ENCODE results near the gene CCT5. TPM values are rescaled to one million over a fixed set of nuclear protein-coding genes. Genes with fewer than 3 reads are reported as not detected.

The CCT5 gene
- polyA plus RNA-seq, 1 donor (not counting 4 experiments of a cell fraction or from before 2014, with no cell fraction given), result 558 TPM

GRCh38 chr5:10202089-10202910 lies 47.8 kb upstream of the CCT5 start:
- H3K27ac ChIP-seq (ENCODE audit: control insufficient read depth, insufficient read depth, low read length), result no peak overlapping the region
- no peak overlapping the region for H2AFZ ChIP-seq (ENCODE audit: control insufficient read depth, low read length)
- H3K4me1 ChIP-seq (ENCODE audit: control insufficient read depth, extremely low read depth, insufficient read depth, low read length), result no peaks in the 10 kb centered on the region
- H3K4me2 ChIP-seq (ENCODE audit: control insufficient read depth, extremely low read depth, insufficient read depth, low read depth, low read length), result no peak overlapping the region
- DNase-seq (ENCODE audit: low read depth, low spot score), result no peak
- H3K9ac ChIP-seq (ENCODE audit: control insufficient read depth, extremely low read depth, insufficient read depth, low read length), result no peak overlapping the region
- no peaks in the 10 kb centered on the region for H4K20me1 ChIP-seq (ENCODE audit: control insufficient read depth, extremely low read depth, insufficient read depth, low read length)
- H3K4me3 ChIP-seq (ENCODE audit: control insufficient read depth in 2 of 3, extremely low read depth in 1 of 3, insufficient read depth in 2 of 3, low read depth in 1 of 3, low read length in 3 of 3), result no peak overlapping the region
- H3K79me2 ChIP-seq (ENCODE audit: control insufficient read depth, insufficient read depth, low read length), result no peaks in the 10 kb centered on the region
- H3K9me3 ChIP-seq (ENCODE audit: control insufficient read depth, low read depth, low read length), result no peaks in the 10 kb centered on the region
- H3K27me3 ChIP-seq (ENCODE audit: control insufficient read depth, extremely low read depth, insufficient read depth, low read length), result no peaks in the 10 kb centered on the region
- no peaks in the 10 kb centered on the region for H3K9me1 ChIP-seq (ENCODE audit: control insufficient read depth, extremely low read depth, insufficient read depth, low read length)
- no peaks in the 10 kb centered on the region for H3K36me3 ChIP-seq (ENCODE audit: control insufficient read depth in 2 of 2, extremely low read depth in 1 of 2, insufficient read depth in 2 of 2, low read length in 2 of 2)
- TF ChIP-seq EZH2 (IDR thresholded peaks at IDR 0.05; ENCODE audit: low read length) (no peak), CTCF (optimal IDR thresholded peaks at IDR 0.05 in 1 of 3, IDR thresholded peaks at IDR 0.05 in 1 of 3, conservative IDR thresholded peaks at IDR 0.05 in 1 of 3; ENCODE audit: extremely low read depth in 1 of 3, insufficient read depth in 2 of 3, low read length in 3 of 3) (no peak)
- no peak for FAIRE-seq
- dilution Hi-C loops (cut with MboI; ENCODE audit: extremely low pct_ligation_motif_present, low sequenced_read_pairs), result no loop called here

- FAIRE-seq, result no peak
- dilution Hi-C loops (cut with MboI; ENCODE audit: extremely low pct_ligation_motif_present, low sequenced_read_pairs), result no loop called here
- Histone ChIP-seq H3K4me2 (ENCODE audit: control insufficient read depth, extremely low read depth, insufficient read depth, low read depth, low read length) (no peak overlapping the region), H3K4me1 (ENCODE audit: control insufficient read depth, extremely low read depth, insufficient read depth, low read length) (no peaks in the 10 kb centered on the region), H3K36me3 (ENCODE audit: control insufficient read depth in 2 of 2, extremely low read depth in 1 of 2, insufficient read depth in 2 of 2, low read length in 2 of 2) (no peaks in the 10 kb centered on the region), H3K4me3 (ENCODE audit: control insufficient read depth in 2 of 3, extremely low read depth in 1 of 3, insufficient read depth in 2 of 3, low read depth in 1 of 3, low read length in 3 of 3) (no peak overlapping the region), H3K79me2 (ENCODE audit: control insufficient read depth, insufficient read depth, low read length) (no peaks in the 10 kb centered on the region), H3K9me3 (ENCODE audit: control insufficient read depth, low read depth, low read length) (no peaks in the 10 kb centered on the region), H3K9ac (ENCODE audit: control insufficient read depth, extremely low read depth, insufficient read depth, low read length) (no peak overlapping the region), H3K27me3 (ENCODE audit: control insufficient read depth, extremely low read depth, insufficient read depth, low read length) (no peaks in the 10 kb centered on the region), H2AFZ (ENCODE audit: control insufficient read depth, low read length) (no peak overlapping the region), H3K9me1 (ENCODE audit: control insufficient read depth, extremely low read depth, insufficient read depth, low read length) (no peaks in the 10 kb centered on the region), H3K27ac (ENCODE audit: control insufficient read depth, insufficient read depth, low read length) (no peak overlapping the region), H4K20me1 (ENCODE audit: control insufficient read depth, extremely low read depth, insufficient read depth, low read length) (no peaks in the 10 kb centered on the region)
- TF ChIP-seq CTCF (optimal IDR thresholded peaks at IDR 0.05 in 1 of 3, IDR thresholded peaks at IDR 0.05 in 1 of 3, conservative IDR thresholded peaks at IDR 0.05 in 1 of 3; ENCODE audit: extremely low read depth in 1 of 3, insufficient read depth in 2 of 3, low read length in 3 of 3), result no peak
- no peak for TF ChIP-seq EZH2 (IDR thresholded peaks at IDR 0.05; ENCODE audit: low read length)
- no peak for DNase-seq (ENCODE audit: low read depth, low spot score)
These were observed 41.1 kb upstream of the CCT5 start for GRCh38 chr5:10209004-10209403.

All from keratinocyte (primary cell).